ENCODE measurements around the gene HMGCR.

Gene HMGCR

GRCh38 chr5:75373862-75374261 lies 36.8 kb downstream of the HMGCR start:
- Histone ChIP-seq H3K27ac (ENCODE audit: insufficient read depth, low read length, poor library complexity, severe bottlenecking) (no peak overlapping the region), H3K4me1 (ENCODE audit: control insufficient read depth, insufficient read depth, low read length, poor library complexity, severe bottlenecking) (no peaks in the 10 kb centered on the region), H3K36me3 (ENCODE audit: control insufficient read depth, insufficient read depth, low read length) (peaks cover 17% of the 10 kb centered on the region), H3K27me3 (replicated peaks; ENCODE audit: control insufficient read depth, insufficient read depth, low read length, poor library complexity, severe bottlenecking) (no peaks in the 10 kb centered on the region), H3K4me3 (ENCODE audit: insufficient read depth, low read depth, low read length, poor library complexity, severe bottlenecking) (no peak overlapping the region), H3K9me3 (ENCODE audit: control insufficient read depth, low read length) (no peaks in the 10 kb centered on the region)
- no peak for DNase-seq

GRCh38 chr5:75374394-75374814 lies 37.4 kb downstream of the HMGCR start:
- Histone ChIP-seq H3K9me3 (ENCODE audit: control insufficient read depth, low read length) (no peaks in the 10 kb centered on the region), H3K4me1 (ENCODE audit: control insufficient read depth, insufficient read depth, low read length, poor library complexity, severe bottlenecking) (no peaks in the 10 kb centered on the region), H3K4me3 (ENCODE audit: insufficient read depth, low read depth, low read length, poor library complexity, severe bottlenecking) (no peak overlapping the region), H3K36me3 (ENCODE audit: control insufficient read depth, insufficient read depth, low read length) (peaks cover 23% of the 10 kb centered on the region), H3K27me3 (replicated peaks; ENCODE audit: control insufficient read depth, insufficient read depth, low read length, poor library complexity, severe bottlenecking) (no peaks in the 10 kb centered on the region), H3K27ac (ENCODE audit: insufficient read depth, low read length, poor library complexity, severe bottlenecking) (no peak overlapping the region)
- DNase-seq, result no peak

- Histone ChIP-seq H3K9me3 (ENCODE audit: control insufficient read depth, low read length) (no peaks in the 10 kb centered on the region), H3K36me3 (ENCODE audit: control insufficient read depth, insufficient read depth, low read length) (peaks cover 24% of the 10 kb centered on the region), H3K4me1 (ENCODE audit: control insufficient read depth, insufficient read depth, low read length, poor library complexity, severe bottlenecking) (no peaks in the 10 kb centered on the region), H3K27me3 (replicated peaks; ENCODE audit: control insufficient read depth, insufficient read depth, low read length, poor library complexity, severe bottlenecking) (no peaks in the 10 kb centered on the region), H3K27ac (ENCODE audit: insufficient read depth, low read length, poor library complexity, severe bottlenecking) (no peak overlapping the region), H3K4me3 (ENCODE audit: insufficient read depth, low read depth, low read length, poor library complexity, severe bottlenecking) (no peak overlapping the region)
- DNase-seq, result no peak
Measured at GRCh38 chr5:75375414-75375813, 38.4 kb downstream of the HMGCR start.

- no peak for DNase-seq
- Histone ChIP-seq H3K4me3 (ENCODE audit: insufficient read depth, low read depth, low read length, poor library complexity, severe bottlenecking) (no peak overlapping the region), H3K4me1 (ENCODE audit: control insufficient read depth, insufficient read depth, low read length, poor library complexity, severe bottlenecking) (no peaks in the 10 kb centered on the region), H3K27me3 (replicated peaks; ENCODE audit: control insufficient read depth, insufficient read depth, low read length, poor library complexity, severe bottlenecking) (no peaks in the 10 kb centered on the region), H3K36me3 (ENCODE audit: control insufficient read depth, insufficient read depth, low read length) (peaks cover 44% of the 10 kb centered on the region), H3K27ac (ENCODE audit: insufficient read depth, low read length, poor library complexity, severe bottlenecking) (no peak overlapping the region), H3K9me3 (ENCODE audit: control insufficient read depth, low read length) (no peaks in the 10 kb centered on the region)
Measured at GRCh38 chr5:75380099-75380498, 43.1 kb downstream of the HMGCR start.

- Histone ChIP-seq H3K9me3 (ENCODE audit: control insufficient read depth, low read length) (no peaks in the 10 kb centered on the region), H3K4me3 (ENCODE audit: insufficient read depth, low read depth, low read length, poor library complexity, severe bottlenecking) (no peak overlapping the region), H3K27me3 (replicated peaks; ENCODE audit: control insufficient read depth, insufficient read depth, low read length, poor library complexity, severe bottlenecking) (no peaks in the 10 kb centered on the region), H3K4me1 (ENCODE audit: control insufficient read depth, insufficient read depth, low read length, poor library complexity, severe bottlenecking) (no peaks in the 10 kb centered on the region), H3K27ac (ENCODE audit: insufficient read depth, low read length, poor library complexity, severe bottlenecking) (no peak overlapping the region), H3K36me3 (ENCODE audit: control insufficient read depth, insufficient read depth, low read length) (peaks cover 56% of the 10 kb centered on the region)
- DNase-seq, result no peak
Measured at GRCh38 chr5:75381456-75381855, 44.4 kb downstream of the HMGCR start.

GRCh38 chr5:75384218-75384617 lies 47.2 kb downstream of the HMGCR start:
- no peaks in the 10 kb centered on the region for H3K4me1 ChIP-seq (ENCODE audit: control insufficient read depth, insufficient read depth, low read length, poor library complexity, severe bottlenecking)
- H3K4me3 ChIP-seq (ENCODE audit: insufficient read depth, low read depth, low read length, poor library complexity, severe bottlenecking), result no peak overlapping the region
- H3K9me3 ChIP-seq (ENCODE audit: control insufficient read depth, low read length), result no peaks in the 10 kb centered on the region
- H3K27me3 ChIP-seq (replicated peaks; ENCODE audit: control insufficient read depth, insufficient read depth, low read length, poor library complexity, severe bottlenecking), result no peaks in the 10 kb centered on the region
- peaks cover 50% of the 10 kb centered on the region for H3K36me3 ChIP-seq (ENCODE audit: control insufficient read depth, insufficient read depth, low read length)
- no peak for DNase-seq
- H3K27ac ChIP-seq (ENCODE audit: insufficient read depth, low read length, poor library complexity, severe bottlenecking), result no peak overlapping the region

GRCh38 chr5:75387806-75388205 lies 50.8 kb downstream of the HMGCR start:
- DNase-seq, result no peak
- H3K27ac ChIP-seq (ENCODE audit: insufficient read depth, low read length, poor library complexity, severe bottlenecking), result no peak overlapping the region
- H3K9me3 ChIP-seq (ENCODE audit: control insufficient read depth, low read length), result no peaks in the 10 kb centered on the region
- H3K27me3 ChIP-seq (replicated peaks; ENCODE audit: control insufficient read depth, insufficient read depth, low read length, poor library complexity, severe bottlenecking), result no peaks in the 10 kb centered on the region
- peaks cover 34% of the 10 kb centered on the region for H3K36me3 ChIP-seq (ENCODE audit: control insufficient read depth, insufficient read depth, low read length)
- H3K4me3 ChIP-seq (ENCODE audit: insufficient read depth, low read depth, low read length, poor library complexity, severe bottlenecking), result no peak overlapping the region
- no peaks in the 10 kb centered on the region for H3K4me1 ChIP-seq (ENCODE audit: control insufficient read depth, insufficient read depth, low read length, poor library complexity, severe bottlenecking)

- H3K4me3 ChIP-seq (ENCODE audit: insufficient read depth, low read depth, low read length, poor library complexity, severe bottlenecking), result no peak overlapping the region
- H3K36me3 ChIP-seq (ENCODE audit: control insufficient read depth, insufficient read depth, low read length), result peaks cover 24% of the 10 kb centered on the region
- H3K9me3 ChIP-seq (ENCODE audit: control insufficient read depth, low read length), result no peaks in the 10 kb centered on the region
- no peak for DNase-seq
- H3K4me1 ChIP-seq (ENCODE audit: control insufficient read depth, insufficient read depth, low read length, poor library complexity, severe bottlenecking), result no peaks in the 10 kb centered on the region
- H3K27me3 ChIP-seq (replicated peaks; ENCODE audit: control insufficient read depth, insufficient read depth, low read length, poor library complexity, severe bottlenecking), result no peaks in the 10 kb centered on the region
- H3K27ac ChIP-seq (ENCODE audit: insufficient read depth, low read length, poor library complexity, severe bottlenecking), result no peak overlapping the region
Measured at GRCh38 chr5:75389430-75389829, 52.4 kb downstream of the HMGCR start.

- no peak for DNase-seq
- no peaks in the 10 kb centered on the region for H3K4me1 ChIP-seq (ENCODE audit: control insufficient read depth, insufficient read depth, low read length, poor library complexity, severe bottlenecking)
- H3K27ac ChIP-seq (ENCODE audit: insufficient read depth, low read length, poor library complexity, severe bottlenecking), result no peak overlapping the region
- H3K4me3 ChIP-seq (ENCODE audit: insufficient read depth, low read depth, low read length, poor library complexity, severe bottlenecking), result no peak overlapping the region
- H3K9me3 ChIP-seq (ENCODE audit: control insufficient read depth, low read length), result no peaks in the 10 kb centered on the region
- no peaks in the 10 kb centered on the region for H3K27me3 ChIP-seq (replicated peaks; ENCODE audit: control insufficient read depth, insufficient read depth, low read length, poor library complexity, severe bottlenecking)
- H3K36me3 ChIP-seq (ENCODE audit: control insufficient read depth, insufficient read depth, low read length), result peaks cover 11% of the 10 kb centered on the region
Measured at GRCh38 chr5:75395277-75395676, 58.3 kb downstream of the HMGCR start.

GRCh38 chr5:75405296-75405695 lies 68.3 kb downstream of the HMGCR start:
- H3K4me1 ChIP-seq (ENCODE audit: control insufficient read depth, insufficient read depth, low read length, poor library complexity, severe bottlenecking), result no peaks in the 10 kb centered on the region
- peaks cover 8% of the 10 kb centered on the region for H3K36me3 ChIP-seq (ENCODE audit: control insufficient read depth, insufficient read depth, low read length)
- no peak overlapping the region for H3K27ac ChIP-seq (ENCODE audit: insufficient read depth, low read length, poor library complexity, severe bottlenecking)

More at GRCh38 chr5:75405296-75405695, 68.3 kb downstream of the HMGCR start:
- no peaks in the 10 kb centered on the region for H3K27me3 ChIP-seq (replicated peaks; ENCODE audit: control insufficient read depth, insufficient read depth, low read length, poor library complexity, severe bottlenecking)
- no peak for DNase-seq
- no peaks in the 10 kb centered on the region for H3K9me3 ChIP-seq (ENCODE audit: control insufficient read depth, low read length)
- no peak overlapping the region for H3K4me3 ChIP-seq (ENCODE audit: insufficient read depth, low read depth, low read length, poor library complexity, severe bottlenecking)

All from effector memory CD4-positive, alpha-beta T cell (primary cell).